HL-60/S4 treated with retinoic acid at 250 ng/mL for 4 days and 3 days (cell line): ENCODE measurements around the gene NMB.
"Not testable (repeated sequence)": the region's sequence is repeated elsewhere in the genome, so short reads cannot be mapped to it uniquely, and the experiment has no call there.

Source experiments
- in situ Hi-C: fragments of 300-500 bp; cut with MboI; formaldehyde crosslinking; loops from 2 replicates; pipeline ENCODE4 v1.7.0; 2022; ENCODE audit warnings: low sequenced_read_pairs

NMB gene

DNA sequence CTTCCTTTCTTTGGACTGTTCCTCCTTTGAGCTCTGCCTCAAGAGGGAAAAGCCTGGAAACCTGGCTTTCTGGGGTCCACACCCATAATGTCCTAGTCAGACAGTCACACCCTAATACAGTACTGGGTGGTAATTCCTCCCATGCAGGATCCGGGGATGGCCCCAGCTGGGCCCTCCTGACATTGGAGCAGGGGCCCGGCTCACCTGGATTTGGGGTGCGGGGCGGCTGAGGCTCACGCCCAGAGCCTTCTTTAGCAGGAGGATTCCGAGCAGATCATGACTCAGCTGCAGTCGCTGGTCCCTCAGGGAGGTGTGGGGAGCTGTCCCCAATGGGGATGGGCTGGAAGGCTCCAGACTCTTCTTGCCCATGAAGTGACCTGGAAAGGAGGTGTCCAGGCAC lies 1.0 kb downstream of the NMB start:
- in situ Hi-C loops = no loop called here

DNA sequence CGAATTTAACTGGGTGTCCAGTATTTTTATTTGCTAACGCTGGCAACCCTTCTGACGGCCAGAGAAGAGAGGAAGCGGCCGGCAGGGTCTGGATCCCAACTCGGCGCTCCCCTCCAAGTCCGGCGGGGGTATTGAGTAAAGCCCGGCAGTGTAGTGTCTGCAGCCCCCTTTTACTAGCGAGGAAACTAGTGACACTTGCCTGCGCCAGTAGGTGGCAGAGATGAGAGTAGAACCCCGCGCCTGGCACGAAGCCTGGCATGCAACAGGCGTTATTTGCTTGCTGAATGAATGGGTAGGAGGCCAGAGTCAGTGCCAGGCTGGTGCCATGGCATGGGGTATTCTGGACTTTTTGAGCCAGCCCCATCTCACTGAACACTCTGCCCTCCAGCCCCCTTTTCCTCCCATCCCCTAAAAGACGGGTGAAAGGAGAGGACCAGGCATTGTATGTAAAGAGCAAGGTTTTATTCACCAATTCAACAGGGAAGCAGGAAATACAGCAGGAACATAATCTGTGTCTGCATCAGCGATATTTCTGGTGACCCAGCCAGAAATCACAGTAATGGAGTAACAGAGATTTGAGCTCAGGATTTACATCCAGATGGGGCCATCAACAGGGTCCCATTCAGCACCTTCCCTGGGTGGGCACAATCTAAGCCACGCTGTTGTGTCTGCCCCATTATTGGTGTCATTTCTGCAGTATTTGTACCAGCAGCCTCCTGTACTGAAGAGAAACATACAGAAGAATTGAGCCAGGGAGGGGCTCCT lies 3.1 kb downstream of the NMB start:
- in situ Hi-C loops = no loop called here

DNA sequence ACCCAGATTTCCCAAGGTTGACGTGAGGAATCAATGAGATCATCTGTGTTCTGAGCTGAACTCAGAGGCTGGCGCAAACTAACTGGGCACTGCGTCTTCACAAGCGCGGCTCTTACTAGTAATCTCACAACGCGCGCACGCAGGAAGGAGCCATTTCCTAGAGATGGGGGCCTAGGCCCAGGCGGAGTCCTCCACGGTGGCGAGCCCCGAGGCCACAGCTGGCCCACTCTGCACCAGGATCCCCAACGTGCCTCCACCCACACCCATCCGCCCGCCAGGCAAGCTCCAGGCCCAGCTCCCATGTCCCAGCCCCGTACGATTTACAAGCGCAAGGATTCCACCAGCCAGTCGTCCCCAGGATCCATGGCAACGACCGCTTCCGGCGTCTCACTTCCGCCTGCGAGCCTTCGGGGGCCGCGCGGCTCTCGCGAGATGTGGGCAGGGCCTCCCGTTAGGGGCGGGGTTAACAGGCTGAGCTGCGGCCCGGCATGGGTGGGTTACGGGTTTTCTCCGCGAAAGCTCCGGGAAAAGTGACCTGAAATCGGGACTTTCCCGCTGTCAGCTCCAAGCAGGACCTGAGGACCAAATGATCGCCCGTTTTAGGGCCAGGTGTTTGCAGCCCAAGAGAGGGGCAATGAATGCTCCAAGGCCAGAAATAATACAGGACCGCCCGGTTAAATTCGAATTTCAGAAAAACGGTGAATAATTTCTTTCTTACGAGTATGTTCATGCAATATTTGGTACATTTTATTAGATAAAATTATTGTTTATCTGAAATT lies 3.9 kb downstream of the NMB start, which contains the start of gene WDR73:
WDR73 (minus strand) TSS at position 374 of the 779 bp plus-strand sequence; CDS start at position 365, 9 bp downstream.
- in situ Hi-C loops = no loop called here

DNA sequence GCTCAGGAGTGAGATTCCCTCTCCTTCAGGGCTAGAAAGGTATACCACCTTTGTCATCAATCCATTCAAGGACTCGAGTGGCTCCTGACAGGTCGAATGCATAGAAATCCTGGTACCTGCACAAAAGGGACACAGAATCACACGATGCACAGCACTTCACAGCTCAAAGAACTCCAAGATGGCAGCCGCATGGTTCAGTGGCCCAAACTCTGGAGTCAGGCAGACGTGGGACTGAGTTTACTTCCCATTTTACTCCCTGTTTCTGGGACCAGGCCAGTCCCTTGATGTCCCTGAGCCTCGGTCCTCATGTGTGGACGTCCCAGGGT lies 4.5 kb downstream of the NMB start:
- in situ Hi-C loops = no loop called here

DNA sequence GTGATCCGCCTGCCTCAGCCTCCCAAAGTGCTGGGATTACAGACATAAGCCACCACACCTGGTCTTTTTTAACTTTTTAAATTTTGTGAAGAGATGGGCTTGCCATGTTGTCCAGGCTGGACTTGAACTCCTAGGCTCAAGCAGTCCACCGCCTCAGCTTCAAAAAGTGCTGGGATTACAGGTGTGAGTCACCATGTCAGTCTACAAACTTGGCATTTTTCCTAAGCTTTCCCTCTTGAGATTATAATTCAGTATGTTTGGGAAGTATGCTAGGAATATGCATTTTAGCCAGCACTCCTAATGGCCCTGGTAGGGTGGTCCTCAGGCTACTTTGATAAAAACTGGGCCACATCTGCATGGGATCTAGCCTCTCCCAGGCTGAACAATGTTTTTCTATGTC lies 8.3 kb downstream of the NMB start:
- in situ Hi-C loops = no loop called here

DNA sequence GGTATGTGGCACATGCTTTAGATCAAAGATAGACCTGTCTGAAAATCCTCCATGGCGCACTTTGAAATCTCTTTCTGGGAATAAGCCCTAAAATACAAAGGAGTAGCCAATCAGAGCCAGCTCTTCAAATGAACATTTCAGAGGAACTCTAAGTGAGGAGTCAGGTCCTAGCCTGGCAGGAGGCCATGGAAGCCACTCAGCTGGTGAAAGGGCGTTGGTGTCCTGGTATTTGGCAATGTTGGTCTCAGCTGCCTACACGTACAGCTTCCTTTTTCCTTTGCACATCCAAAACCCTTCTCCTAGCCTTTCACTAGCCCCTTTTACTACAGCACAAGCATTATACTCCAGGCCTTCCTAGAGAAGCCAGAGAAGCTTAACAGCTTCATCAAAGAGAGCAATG lies 9.5 kb downstream of the NMB start:
- in situ Hi-C loops = no loop called here

DNA sequence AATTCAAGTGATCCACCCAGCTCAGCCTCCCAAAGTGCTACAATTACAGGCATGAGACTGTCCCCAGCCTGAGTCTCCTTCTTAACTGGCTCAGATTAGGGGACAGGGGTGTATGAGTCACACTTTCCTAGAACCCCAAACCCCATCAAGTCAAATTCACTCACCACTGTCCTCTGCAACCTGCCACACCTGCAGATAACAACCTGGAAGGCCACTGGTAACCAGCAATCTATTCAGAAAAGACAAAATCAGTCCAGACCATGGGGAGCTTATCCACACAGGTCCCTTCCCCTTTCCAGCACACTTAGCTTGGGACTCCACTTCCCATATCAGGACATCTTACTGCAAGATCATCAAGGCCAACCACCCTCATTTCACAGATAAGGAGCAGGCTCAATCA lies 10.3 kb downstream of the NMB start:
- in situ Hi-C loops = no loop called here

DNA sequence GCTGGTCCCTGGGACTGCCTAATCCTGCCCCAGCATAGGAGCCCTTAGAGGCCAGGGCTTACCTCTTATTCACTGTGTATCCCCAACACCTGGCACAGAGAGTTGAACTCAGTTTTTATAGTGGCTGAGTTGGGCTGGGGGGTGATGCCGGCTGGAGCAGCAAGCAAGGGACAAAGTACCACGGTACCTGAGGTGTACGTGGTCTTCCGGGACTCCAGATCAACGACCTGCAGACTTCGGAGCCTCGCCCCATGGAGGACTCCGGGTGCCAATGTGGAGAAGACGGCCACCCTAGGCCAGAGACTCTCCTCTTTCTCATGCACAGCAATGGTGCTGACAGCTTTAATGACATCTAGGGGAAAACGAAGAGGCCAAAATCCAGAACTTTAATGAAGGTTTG lies 12.0 kb downstream of the NMB start:
- in situ Hi-C loops = no loop called here

DNA sequence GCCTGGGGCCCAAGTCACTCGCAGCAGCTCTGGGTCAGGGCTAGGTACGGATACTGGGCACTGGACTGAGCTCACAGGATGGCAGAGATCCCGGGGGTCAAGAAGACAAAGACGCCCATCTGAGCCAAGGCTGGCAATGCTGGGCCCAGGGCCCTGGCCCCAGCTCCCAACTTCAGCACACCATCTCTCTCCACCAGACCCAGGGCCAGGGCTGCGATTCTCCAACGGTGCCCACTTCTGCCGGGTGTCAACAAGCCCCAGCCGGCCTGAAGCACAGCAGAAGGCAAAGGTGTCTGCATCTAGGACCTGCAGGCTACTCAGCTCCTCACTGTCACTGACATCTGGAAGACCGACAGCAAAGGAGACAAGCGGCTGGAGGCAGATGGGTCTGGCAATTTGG lies 12.5 kb downstream of the NMB start:
- in situ Hi-C loops = no loop called here

DNA sequence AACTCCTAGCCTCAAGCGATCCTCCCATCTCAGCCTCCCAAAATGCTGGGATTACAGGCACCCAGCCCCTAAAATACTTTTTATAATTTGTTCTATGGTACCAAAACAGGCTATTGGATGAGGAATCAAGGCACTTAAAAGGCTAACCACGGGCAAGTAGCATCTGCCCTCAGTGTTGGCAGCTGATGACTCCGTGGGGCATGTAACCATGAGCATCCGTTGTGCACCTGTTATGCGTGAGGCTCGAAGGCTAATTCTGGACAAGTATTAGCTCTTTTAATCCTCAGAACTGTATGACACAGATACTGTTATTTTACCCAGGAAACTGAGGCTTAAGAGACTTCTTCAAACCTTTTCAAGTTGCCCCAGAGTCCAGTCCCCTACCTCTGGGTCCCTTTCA lies 14.2 kb downstream of the NMB start:
- in situ Hi-C loops = no loop called here

DNA sequence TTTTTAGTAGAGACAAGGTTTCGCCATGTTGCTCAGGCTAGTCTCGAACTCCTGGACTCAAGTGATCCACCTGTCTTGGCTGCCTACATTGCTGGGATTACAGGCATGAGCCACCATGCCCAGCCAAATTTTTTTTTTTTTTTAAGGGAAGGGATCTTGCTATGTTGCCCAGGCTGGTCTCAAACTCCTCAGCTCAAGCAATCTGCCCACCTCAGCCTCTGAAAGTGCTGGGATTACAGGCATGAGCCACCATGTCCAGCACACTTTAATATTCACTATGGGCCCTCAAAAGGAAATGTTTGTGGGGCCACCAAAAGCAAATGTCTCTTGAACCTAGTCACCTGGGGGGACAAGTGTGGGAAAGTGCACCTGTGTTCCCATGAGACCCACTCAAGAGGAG lies 15.4 kb downstream of the NMB start:
- in situ Hi-C loops = not testable (repeated sequence)

DNA sequence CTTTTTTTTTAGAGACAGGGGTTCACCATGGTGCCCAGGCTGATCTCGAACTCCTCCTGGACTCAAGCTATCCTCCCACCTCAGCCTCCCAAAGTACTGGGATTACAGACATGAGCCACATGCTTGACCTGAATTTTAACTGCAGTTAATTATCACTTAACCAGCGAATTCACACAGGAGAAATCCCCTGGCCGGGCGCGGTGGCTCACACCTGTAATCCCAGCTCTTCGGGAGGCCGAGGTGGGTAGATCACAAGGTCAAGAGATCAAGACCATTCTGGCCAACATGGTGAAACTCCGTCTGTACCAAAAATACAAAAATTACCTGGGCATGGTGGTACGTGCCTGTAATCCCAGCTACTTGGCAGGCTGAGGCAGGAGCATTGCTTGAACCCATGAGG lies 16.1 kb downstream of the NMB start:
- in situ Hi-C loops = not testable (repeated sequence)

DNA sequence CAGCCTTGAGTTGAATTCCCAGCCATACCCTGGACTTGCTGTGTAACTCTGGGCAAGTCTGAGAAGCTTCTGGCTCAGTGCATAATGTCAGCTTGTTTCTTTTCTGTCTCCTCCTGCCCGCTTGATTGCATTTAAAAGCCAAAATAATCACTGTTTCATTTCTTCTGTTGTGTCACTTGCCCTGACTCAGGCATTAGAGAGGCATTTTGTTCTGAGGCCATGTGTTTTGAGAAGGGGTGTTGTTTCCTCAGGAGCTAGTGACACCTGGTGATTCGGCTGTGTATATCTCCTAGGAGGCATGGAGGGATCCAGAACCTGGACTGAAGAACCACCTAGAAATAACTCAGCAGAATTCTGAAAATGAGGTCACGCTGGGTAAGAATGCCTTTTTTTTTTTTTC lies 19.9 kb downstream of the NMB start:
- in situ Hi-C loops = no loop called here

DNA sequence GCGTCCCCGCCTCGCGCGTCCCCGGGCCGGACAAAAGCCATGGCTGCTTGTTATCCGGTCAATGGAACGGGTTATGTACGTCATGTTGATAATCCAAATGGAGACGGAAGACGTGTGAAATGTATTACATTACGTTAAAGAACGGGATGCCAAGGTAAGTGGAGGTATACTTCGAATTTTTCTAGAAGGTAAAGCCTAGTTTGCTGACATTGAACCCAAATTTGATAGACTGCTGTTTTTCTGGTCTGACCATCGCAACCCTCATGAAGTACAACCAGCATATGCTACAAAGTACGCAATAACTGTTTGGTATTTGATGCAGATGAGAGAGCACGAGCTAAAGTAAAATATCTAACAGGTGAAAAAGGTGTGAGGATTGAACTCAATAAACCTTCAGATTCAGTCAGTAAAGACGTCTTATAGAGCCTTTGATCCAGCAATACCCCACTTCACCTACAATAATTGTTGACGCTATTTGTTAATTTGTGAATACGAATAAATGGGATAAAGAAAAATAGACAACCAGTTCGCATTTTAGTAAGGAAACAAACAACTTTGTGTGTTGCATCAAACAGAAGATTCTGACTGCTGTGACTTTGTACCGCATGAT lies 23.7 kb downstream of the NMB start:
- in situ Hi-C loops = no loop called here

DNA sequence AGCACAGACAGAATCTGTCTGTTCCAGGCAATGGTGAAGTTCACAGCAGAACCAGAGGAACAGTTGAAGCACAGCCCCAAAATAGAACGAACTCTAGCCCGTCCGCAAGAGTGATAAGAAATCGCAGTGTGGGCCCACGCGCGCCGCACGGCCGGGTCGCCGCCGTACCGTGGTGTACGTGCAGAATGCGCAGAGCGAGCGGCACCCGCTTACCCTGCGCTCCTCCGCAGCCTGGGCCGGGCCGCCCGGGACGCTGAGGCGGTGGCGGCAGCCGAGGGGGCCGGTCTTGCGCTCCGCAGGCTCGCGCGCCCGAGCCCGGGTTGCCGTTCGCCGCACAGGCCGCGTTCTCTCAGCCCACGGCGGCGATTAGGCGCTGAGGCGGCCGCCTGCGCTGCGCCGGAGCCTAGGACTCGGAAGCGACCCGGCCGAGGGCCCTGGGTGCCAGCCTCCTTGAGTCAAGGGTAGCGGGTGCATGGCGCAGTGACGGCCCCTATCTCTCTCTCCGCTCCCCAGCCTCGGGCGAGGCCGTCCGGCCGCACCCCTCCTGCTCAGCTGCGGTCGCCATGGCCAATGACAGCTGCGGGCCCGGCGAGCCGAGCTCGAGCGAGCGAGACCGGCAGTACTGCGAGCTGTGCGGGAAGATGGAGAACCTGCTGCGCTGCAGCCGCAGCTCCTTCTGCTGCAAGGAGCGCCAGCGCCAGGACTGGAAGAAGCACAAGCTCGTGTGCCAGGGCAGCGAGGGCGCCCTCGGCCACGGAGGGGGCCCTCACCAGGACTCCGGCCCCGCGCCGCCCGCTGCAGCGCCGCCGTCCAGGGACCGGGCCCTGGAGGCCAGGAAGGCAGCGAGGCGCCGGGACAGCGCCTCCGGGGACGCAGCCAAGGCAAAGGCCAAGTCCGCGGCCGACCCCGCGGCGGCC lies 24.4 kb downstream of the NMB start:
- in situ Hi-C loops = no loop called here

DNA sequence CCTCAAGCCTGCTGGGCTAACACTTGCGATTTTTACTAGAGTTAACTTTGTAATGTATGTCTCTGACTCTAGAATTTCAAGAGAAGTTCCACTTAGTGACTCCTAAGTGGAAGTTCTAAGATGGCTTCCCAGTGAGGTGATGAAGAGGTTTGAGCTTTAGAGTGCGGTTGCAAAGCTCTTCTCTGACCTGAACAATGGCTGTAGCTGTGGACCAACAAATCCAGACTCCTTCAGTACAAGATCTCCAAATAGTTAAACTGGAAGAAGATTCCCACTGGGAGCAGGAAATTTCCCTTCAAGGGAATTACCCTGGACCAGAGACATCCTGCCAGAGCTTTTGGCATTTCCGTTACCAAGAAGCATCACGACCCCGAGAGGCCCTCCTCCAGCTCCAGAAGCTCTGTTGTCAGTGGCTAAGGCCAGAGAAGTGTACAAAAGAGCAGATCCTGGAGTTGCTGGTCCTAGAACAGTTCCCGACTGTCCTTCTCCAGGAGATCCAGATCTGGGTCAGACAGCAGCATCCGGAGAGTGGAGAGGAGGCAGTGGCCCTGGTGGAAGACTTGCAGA lies 26.2 kb downstream of the NMB start:
- in situ Hi-C loops = no loop called here

DNA sequence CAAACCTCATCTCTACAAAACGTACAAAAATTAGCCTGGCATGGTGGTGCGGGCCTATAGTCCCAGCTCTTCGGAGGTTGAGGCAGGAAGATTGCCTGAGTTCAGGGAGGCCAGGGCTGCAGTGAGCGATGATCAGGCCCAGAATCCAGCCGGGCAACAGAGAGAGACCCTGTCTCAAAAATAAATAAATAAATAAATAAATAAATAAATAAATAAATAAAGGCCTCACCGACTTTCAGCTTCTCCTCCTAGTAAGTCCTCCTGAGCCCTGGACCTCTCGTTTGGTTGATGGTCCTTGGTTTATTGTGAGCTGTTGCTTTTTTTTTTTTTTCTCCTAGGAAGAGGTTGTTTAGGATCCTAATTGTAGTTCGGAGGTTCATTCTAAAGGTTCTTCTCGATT lies 29.0 kb downstream of the NMB start:
- in situ Hi-C loops = no loop called here

DNA sequence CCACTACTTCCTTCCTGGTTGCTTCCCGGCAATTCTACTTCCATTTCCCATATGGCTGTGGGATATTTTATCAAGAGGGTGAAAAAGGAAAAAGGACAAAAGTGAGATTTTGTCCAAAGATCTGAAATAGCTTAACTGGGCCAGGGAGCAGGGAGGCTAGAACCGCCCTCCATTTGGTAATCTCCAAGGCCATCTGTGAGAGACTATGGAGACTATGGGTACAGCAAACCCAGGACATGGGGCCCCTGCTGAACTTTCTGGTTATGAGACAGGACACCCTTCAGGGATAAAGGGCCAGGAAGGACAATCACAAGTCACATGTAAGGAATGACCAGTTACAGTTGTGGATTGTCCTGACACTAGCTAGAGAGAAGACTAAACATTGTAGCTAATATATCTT lies 32.9 kb downstream of the NMB start:
- in situ Hi-C loops = no loop called here

DNA sequence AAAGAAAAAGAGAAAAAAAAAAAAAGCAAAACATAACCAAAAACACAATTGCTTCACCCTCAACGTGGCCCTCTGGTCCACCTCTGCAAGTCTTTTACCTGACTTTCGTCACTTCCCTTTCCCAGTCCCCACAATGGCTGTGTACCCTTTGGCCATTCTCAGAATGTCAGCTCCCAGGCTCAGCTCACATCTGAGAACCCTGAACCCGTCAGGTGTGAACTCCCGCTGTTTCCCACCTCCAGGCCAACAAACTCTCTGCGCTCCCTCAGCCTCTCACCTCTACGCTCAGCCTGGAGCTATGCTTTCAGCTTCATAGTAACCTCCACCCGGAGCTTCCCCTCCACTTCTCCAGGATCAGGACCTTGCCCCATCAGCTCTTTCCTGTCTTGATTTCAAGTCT lies 33.6 kb downstream of the NMB start:
- in situ Hi-C loops = no loop called here

DNA sequence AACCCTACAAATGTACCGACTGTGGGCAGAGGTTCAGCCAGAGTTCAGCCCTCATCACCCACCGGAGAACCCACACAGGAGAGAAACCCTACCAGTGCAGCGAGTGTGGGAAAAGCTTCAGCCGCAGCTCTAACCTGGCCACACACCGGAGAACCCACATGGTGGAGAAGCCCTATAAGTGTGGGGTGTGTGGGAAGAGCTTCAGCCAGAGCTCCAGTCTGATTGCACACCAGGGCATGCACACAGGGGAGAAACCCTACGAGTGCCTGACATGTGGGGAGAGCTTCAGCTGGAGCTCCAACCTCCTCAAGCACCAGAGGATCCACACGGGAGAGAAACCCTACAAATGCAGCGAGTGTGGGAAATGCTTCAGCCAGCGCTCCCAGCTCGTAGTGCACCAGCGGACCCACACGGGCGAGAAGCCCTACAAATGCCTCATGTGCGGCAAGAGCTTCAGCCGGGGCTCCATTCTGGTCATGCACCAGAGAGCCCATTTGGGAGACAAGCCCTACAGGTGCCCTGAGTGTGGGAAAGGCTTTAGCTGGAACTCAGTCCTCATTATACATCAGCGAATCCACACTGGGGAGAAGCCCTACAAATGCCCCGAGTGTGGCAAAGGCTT lies 36.5 kb downstream of the NMB start:
- in situ Hi-C loops = no loop called here
